HCT116 (cell line): ENCODE measurements around the gene MCRS1. TPM values are rescaled to one million over a fixed set of nuclear protein-coding genes. Genes with fewer than 3 reads are reported as not detected.
A peak's percentile ranks its signal among the peaks of the same experiment; 100 is the strongest.

Experiments
- ATAC-seq: fragments of 200-7000 bp; cut with Tn5 transposase; 2 replicates; pipeline ENCODE4 v1.9.1; 2020; ENCODE audit warnings: mild to moderate bottlenecking, moderate library complexity
- BruUV-seq: library from RNA; stranded (reverse); fragments of 400-500 nt; replicated peaks from 2 replicates; lab custom pipeline; 2021; lab: Mats Ljungman, UMichigan
- CTCF ChIA-PET: fragments of 300-600 bp; sonication (Branson Sonifier 250); formaldehyde crosslinking; loops from one replicate; lab custom pipeline; 2021; ENCODE audit warnings: antibody characterized with exemption; lab: Charles Lee
- POLR2A ChIA-PET: fragments of 300-600, 350-600 bp; sonication (Branson Sonifier 250); formaldehyde crosslinking; loops from one replicate; lab custom pipeline; 2021; ENCODE audit warnings: antibody characterized with exemption; lab: Charles Lee
- RAD21 ChIA-PET, 2 experiments: fragments of 300-600 bp; sonication (Branson Sonifier 250); formaldehyde crosslinking; loops; one replicate each; lab custom pipeline; 2023; ENCODE audit warnings: low total read pairs in 2 of 2; ENCODE audit not compliant: uncharacterized antibody in 2 of 2, unreplicated experiment in 2 of 2, low non-redundant PET in 1 of 2; lab: Charles Lee
- DNase-seq: peaks from one replicate; pipeline ENCODE4 v3.0.0-alpha.2; 2010; ENCODE audit warnings: low read depth, low spot score
- H2AFZ ChIP-seq: fragments of 200-600 bp; shearing (Covaris generic), sonication (generic); 2 replicates; pipeline ENCODE4 v1.6.1; 2017; ENCODE audit warnings: low read depth, mixed run types, mixed read lengths, antibody characterized with exemption, low read length; ENCODE audit not compliant: poor library complexity, severe bottlenecking
- H3K27ac ChIP-seq: 2 replicates; pipeline ENCODE4 v1.5.1; 2012; ENCODE audit warnings: low read depth, low read length
- H3K27me3 ChIP-seq: fragments of 200-600 bp; sonication (generic); 2 replicates; pipeline ENCODE4 v1.6.1; 2016; ENCODE audit warnings: mixed run types, low read length, mixed read lengths; ENCODE audit not compliant: insufficient read depth
- H3K36me3 ChIP-seq, 2 experiments: fragments of 200-500 bp in 1 of 2; fragments of 200-600 bp in 1 of 2; sonication (Bioruptor generic) in 1 of 2; sonication (generic) in 1 of 2; 2 replicates each; pipeline versions ENCODE4 v1.5.1 to v1.6.1; 2014 to 2016; ENCODE audit warnings: low read length in 2 of 2, inconsistent platforms in 1 of 2, mixed read lengths in 1 of 2, mixed run types in 1 of 2; ENCODE audit not compliant: insufficient read depth in 2 of 2, control insufficient read depth in 1 of 2
- H3K4me1 ChIP-seq, 2 experiments: fragments of 200-600 bp in 1 of 2; sonication (generic) in 1 of 2; 2 replicates each; pipeline versions ENCODE4 v1.5.1 to v1.6.1; 2012 to 2017; ENCODE audit warnings: low read length in 2 of 2, inconsistent platforms in 1 of 2, mild to moderate bottlenecking in 1 of 2, mixed read lengths in 1 of 2, mixed run types in 1 of 2, moderate library complexity in 1 of 2; ENCODE audit not compliant: insufficient read depth in 2 of 2, control insufficient read depth in 1 of 2
- H3K4me2 ChIP-seq: fragments of 200-600 bp; sonication (generic); 2 replicates; pipeline ENCODE4 v1.6.1; 2017; ENCODE audit warnings: mixed run types, low read length, mixed read lengths
- H3K4me3 ChIP-seq, 2 experiments: fragments of 200-600 bp in 1 of 2; sonication (generic) in 1 of 2; replicated peaks in 1 of 2; 2 replicates each; pipeline ENCODE4 v1.5.1; 2011 to 2016; ENCODE audit warnings: low read length in 2 of 2, control low read depth in 1 of 2, low read depth in 1 of 2, mild to moderate bottlenecking in 1 of 2, mixed read lengths in 1 of 2, mixed run types in 1 of 2
- H3K79me2 ChIP-seq: fragments of 200-600 bp; sonication (generic); 2 replicates; pipeline ENCODE4 v1.6.1; 2017; ENCODE audit warnings: mild to moderate bottlenecking, mixed run types, low read length, moderate library complexity, mixed read lengths; ENCODE audit not compliant: insufficient read depth
- H3K9ac ChIP-seq: fragments of 200-600 bp; sonication (generic); 2 replicates; pipeline ENCODE4 v1.6.1; 2016; ENCODE audit warnings: low read length, mixed read lengths
- H3K9me2 ChIP-seq: fragments of 200-600 bp; sonication (generic), shearing (Covaris generic); 2 replicates; pipeline ENCODE4 v1.6.1; 2017; ENCODE audit warnings: mixed run types, mild to moderate bottlenecking, moderate library complexity; ENCODE audit not compliant: insufficient read depth
- H3K9me3 ChIP-seq, 2 experiments: fragments of 200-500 bp in 1 of 2; fragments of 200-600 bp in 1 of 2; sonication (Bioruptor generic) in 1 of 2; sonication (generic) in 1 of 2; 2 replicates each; pipeline ENCODE4 v1.6.1; 2014 to 2017; ENCODE audit warnings: low read length in 2 of 2, mixed read lengths in 2 of 2, inconsistent platforms in 1 of 2, low read depth in 1 of 2, mild to moderate bottlenecking in 1 of 2, mixed run types in 1 of 2, moderate library complexity in 1 of 2; ENCODE audit not compliant: control insufficient read depth in 1 of 2, insufficient read depth in 1 of 2
- H4K20me1 ChIP-seq: fragments of 200-600 bp; sonication (generic), shearing (Covaris generic); 2 replicates; pipeline ENCODE4 v1.6.1; 2017; ENCODE audit warnings: mixed run types, mild to moderate bottlenecking, moderate library complexity; ENCODE audit not compliant: insufficient read depth
- ATF3 ChIP-seq: IDR thresholded peaks from 2 replicates; pipeline ENCODE4 v1.6.1; 2012
- CBX3 ChIP-seq: IDR thresholded peaks from 2 replicates; pipeline ENCODE4 v1.6.1; 2012; ENCODE audit warnings: low read depth
- CEBPB ChIP-seq: IDR thresholded peaks from 2 replicates; pipeline ENCODE4 v1.6.1; 2012; ENCODE audit warnings: low read depth
- EGR1 ChIP-seq: IDR thresholded peaks from 2 replicates; pipeline ENCODE4 v1.6.1; 2012; ENCODE audit warnings: low read depth
- ELF1 ChIP-seq: IDR thresholded peaks from 2 replicates; pipeline ENCODE4 v1.6.1; 2012; ENCODE audit warnings: low read depth, borderline replicate concordance
- EZH2 ChIP-seq: fragments of 200-600 bp; sonication (generic); IDR thresholded peaks from 2 replicates; pipeline ENCODE4 v1.6.1; 2017; ENCODE audit warnings: antibody characterized with exemption, mixed run types
- EZH2phosphoT487 ChIP-seq: fragments of 200-600 bp; IDR thresholded peaks from 2 replicates; pipeline ENCODE4 v1.6.1; 2018; ENCODE audit warnings: antibody characterized with exemption, borderline replicate concordance
- JUND ChIP-seq: IDR thresholded peaks from 2 replicates; pipeline ENCODE4 v1.6.1; 2012
- MAX ChIP-seq: IDR thresholded peaks from 2 replicates; pipeline ENCODE4 v1.6.1; 2012
- POLR2A ChIP-seq: IDR thresholded peaks from 2 replicates; pipeline ENCODE4 v1.7.0; 2011; ENCODE audit warnings: borderline replicate concordance; ENCODE audit not compliant: insufficient read depth, insufficient read length; ENCODE audit errors: extremely low read depth
- POLR2AphosphoS5 ChIP-seq: IDR thresholded peaks from 2 replicates; pipeline ENCODE4 v1.6.1; 2011; ENCODE audit warnings: mild to moderate bottlenecking, low read depth, low read length, moderate library complexity
- RAD21 ChIP-seq: IDR thresholded peaks from 2 replicates; pipeline ENCODE4 v1.6.1; 2012; ENCODE audit warnings: low read depth, mild to moderate bottlenecking
- SIN3A ChIP-seq: IDR thresholded peaks from 2 replicates; pipeline ENCODE4 v1.6.1; 2012; ENCODE audit warnings: low read depth
- SRF ChIP-seq: IDR thresholded peaks from 2 replicates; pipeline ENCODE4 v1.6.1; 2012; ENCODE audit warnings: low read depth
- TCF7L2 ChIP-seq: IDR thresholded peaks from 2 replicates; pipeline ENCODE4 v1.7.0; 2011; ENCODE audit warnings: borderline replicate concordance, inconsistent platforms; ENCODE audit not compliant: insufficient read depth, insufficient read length; ENCODE audit errors: extremely low read depth
- YY1 ChIP-seq: IDR thresholded peaks from 2 replicates; pipeline ENCODE4 v1.6.1; 2011; ENCODE audit warnings: low read length, low read depth, moderate library complexity, mild to moderate bottlenecking; ENCODE audit not compliant: insufficient replicate concordance; ENCODE audit errors: extremely low read depth
- ZFX ChIP-seq: fragments of 450-650 bp; IDR thresholded peaks from 2 replicates; pipeline ENCODE4 v1.6.1; 2017
- ZNF274 ChIP-seq: fragments of 200-500 bp; sonication (Bioruptor generic); IDR thresholded peaks from 2 replicates; pipeline ENCODE4 v1.6.1; 2014; ENCODE audit warnings: mild to moderate bottlenecking, low read depth, low read length, inconsistent platforms
- intact Hi-C: fragments of 100-400 bp; cut with micrococcal nuclease; formaldehyde crosslinking; loops from 2 replicates; pipeline ENCODE4 v1.10.0; 2022
- total RNA-seq: library from RNA; stranded (reverse); gene quantifications from one replicate; pipeline ENCODE4 v1.2.1, GENCODE V29; 2021; ENCODE audit not compliant: unreplicated experiment
- TF ChIP-seq, protein P1 (sequence below): IDR thresholded peaks from 2 replicates; pipeline ENCODE4 v1.6.1; 2012; ENCODE audit warnings: low read depth

MCRS1 gene
- total RNA-seq, 1 experiment from 2014 or later, result 91.9 TPM

DNA sequence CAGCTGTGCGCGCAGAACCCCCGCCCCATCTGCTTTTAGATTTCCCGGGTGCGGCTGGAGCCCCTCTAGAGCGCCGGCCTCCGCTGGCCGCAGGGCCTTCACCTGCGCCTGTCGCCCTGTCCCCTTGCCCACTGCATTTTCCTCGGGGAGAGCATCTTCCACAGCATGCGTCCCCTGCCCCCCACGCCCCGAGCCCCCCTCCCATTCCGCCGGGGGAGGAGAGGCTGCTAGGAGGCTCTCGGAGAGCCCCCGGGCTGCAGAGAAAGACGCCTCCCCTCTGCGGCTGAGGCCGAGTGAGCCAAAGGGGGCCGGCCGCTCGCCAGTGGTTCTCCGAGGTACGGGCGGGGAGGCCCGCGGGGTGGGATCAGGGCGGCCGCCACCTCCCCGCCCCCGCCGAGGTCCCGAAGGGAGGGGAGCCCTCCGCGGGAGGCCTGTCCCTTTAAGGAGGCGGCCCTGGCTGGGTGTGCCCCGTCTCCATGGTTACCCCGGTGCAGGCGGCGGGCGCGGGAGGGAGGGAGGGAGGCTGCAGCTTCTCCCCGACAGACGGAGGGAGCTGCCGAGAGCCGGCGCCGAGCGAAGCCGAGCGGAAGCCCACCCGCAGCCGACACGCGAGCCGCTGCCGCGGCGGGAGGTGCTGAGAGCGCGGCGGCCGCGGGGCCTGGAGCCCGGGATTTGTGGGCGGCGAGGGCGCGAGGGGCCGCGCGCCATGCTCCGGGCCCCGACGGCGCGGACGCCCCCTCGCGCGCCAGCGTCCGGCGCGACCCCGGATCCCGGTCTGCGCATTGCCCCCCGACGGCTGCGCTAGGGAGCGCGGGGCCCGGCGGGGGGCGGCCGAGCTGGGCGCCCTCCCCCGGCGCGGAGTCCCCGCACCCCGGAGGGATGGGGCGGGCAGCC, 29.2 kb downstream of the MCRS1 start, which contains the start of gene KCNH3:
KCNH3 (plus strand) TSS at position 521 of the 894 bp plus-strand sequence. CDS start 387 bp downstream, outside the sequence.
- H2AFZ ChIP-seq, result no peak within 1 kb of the TSS
- ATAC-seq (peak; percentile 84), DNase-seq (peak; percentile 37)
- no peaks in the 10 kb centered on the region for H3K9me2 ChIP-seq
- H3K27me3 ChIP-seq, result no peaks in the 10 kb centered on the region
- RAD21 ChIA-PET, result no interaction called here
- TF ChIP-seq RAD21, result no peak
- TF ChIP-seq TCF7L2, result peak; percentile 13
- no peak for TF ChIP-seq ELF1
- TF ChIP-seq YY1, result no peak
- peak; percentile 35 for TF ChIP-seq POLR2AphosphoS5
- TF ChIP-seq SIN3A, result no peak
- TF ChIP-seq, protein P1, sequence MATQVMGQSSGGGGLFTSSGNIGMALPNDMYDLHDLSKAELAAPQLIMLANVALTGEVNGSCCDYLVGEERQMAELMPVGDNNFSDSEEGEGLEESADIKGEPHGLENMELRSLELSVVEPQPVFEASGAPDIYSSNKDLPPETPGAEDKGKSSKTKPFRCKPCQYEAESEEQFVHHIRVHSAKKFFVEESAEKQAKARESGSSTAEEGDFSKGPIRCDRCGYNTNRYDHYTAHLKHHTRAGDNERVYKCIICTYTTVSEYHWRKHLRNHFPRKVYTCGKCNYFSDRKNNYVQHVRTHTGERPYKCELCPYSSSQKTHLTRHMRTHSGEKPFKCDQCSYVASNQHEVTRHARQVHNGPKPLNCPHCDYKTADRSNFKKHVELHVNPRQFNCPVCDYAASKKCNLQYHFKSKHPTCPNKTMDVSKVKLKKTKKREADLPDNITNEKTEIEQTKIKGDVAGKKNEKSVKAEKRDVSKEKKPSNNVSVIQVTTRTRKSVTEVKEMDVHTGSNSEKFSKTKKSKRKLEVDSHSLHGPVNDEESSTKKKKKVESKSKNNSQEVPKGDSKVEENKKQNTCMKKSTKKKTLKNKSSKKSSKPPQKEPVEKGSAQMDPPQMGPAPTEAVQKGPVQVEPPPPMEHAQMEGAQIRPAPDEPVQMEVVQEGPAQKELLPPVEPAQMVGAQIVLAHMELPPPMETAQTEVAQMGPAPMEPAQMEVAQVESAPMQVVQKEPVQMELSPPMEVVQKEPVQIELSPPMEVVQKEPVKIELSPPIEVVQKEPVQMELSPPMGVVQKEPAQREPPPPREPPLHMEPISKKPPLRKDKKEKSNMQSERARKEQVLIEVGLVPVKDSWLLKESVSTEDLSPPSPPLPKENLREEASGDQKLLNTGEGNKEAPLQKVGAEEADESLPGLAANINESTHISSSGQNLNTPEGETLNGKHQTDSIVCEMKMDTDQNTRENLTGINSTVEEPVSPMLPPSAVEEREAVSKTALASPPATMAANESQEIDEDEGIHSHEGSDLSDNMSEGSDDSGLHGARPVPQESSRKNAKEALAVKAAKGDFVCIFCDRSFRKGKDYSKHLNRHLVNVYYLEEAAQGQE, result no peak
- TF ChIP-seq SRF, result no peak
- no peak for TF ChIP-seq JUND
- no peak; the same call in 1 of the 2 replicates for TF ChIP-seq EGR1
- no peak for TF ChIP-seq ZNF274
- TF ChIP-seq POLR2A, result no peak
- no peak for TF ChIP-seq EZH2phosphoT487
- TF ChIP-seq ZFX, result peak; percentile 29; the same call in 1 of the 2 replicates
- no peak for TF ChIP-seq ATF3
- TF ChIP-seq MAX, result peak; percentile 22; the same call in 1 of the 2 replicates
- no peak for TF ChIP-seq CBX3
- TF ChIP-seq EZH2, result no peak
- TF ChIP-seq CEBPB, result no peak
- POLR2A ChIA-PET, result no interaction called here
- peak within 1 kb of the TSS; percentile 100 for H3K4me2 ChIP-seq
- peak within 1 kb of the TSS; percentile 83 for H3K27ac ChIP-seq
- CTCF ChIA-PET, result interaction anchor here (1.6 kb wide), 1 partner anchor 180 kb away, joined by 5 read pairs; no protein-coding TSS in a partner anchor
- intact Hi-C loops, result no loop called here
- peaks cover 40 to 48% of the 10 kb centered on the region in 2 experiments for H3K4me1 ChIP-seq
- H3K79me2 ChIP-seq, result peaks cover 16% of the 10 kb centered on the region
- H3K9me3 ChIP-seq, result no peaks in the 10 kb centered on the region
- peak within 1 kb of the TSS; percentile 87 to 89 for H3K4me3 ChIP-seq
- H4K20me1 ChIP-seq, result no peaks in the 10 kb centered on the region
- no TSS peak for BruUV-seq
- H3K9ac ChIP-seq, result peak within 1 kb of the TSS; percentile 88
- H3K36me3 ChIP-seq, result peaks cover 0 to 7% of the 10 kb centered on the region in 2 experiments; a peak in 2 of 4 replicates
